Glutamatergic neuron (in vitro differentiated cells): ENCODE results near the gene MED13L. TPM values are rescaled to one million over a fixed set of nuclear protein-coding genes. Genes with fewer than 3 reads are reported as not detected.

Experiments
- DNase-seq: peaks from one replicate; pipeline ENCODE4 v3.0.0; 2022
- H3K27ac Mint-ChIP-seq: one replicate; pipeline ENCODE4 v1.8.0; 2020; ENCODE audit warnings: mild to moderate bottlenecking, mixed read lengths, inconsistent platforms; ENCODE audit not compliant: unreplicated experiment
- H3K27me3 Mint-ChIP-seq: one replicate; pipeline ENCODE4 v1.8.0; 2020; ENCODE audit warnings: mild to moderate bottlenecking, moderate library complexity, mixed read lengths, inconsistent platforms; ENCODE audit not compliant: unreplicated experiment
- H3K36me3 Mint-ChIP-seq: one replicate; pipeline ENCODE4 v1.8.0; 2020; ENCODE audit warnings: mild to moderate bottlenecking, mixed read lengths, inconsistent platforms; ENCODE audit not compliant: unreplicated experiment
- H3K4me1 Mint-ChIP-seq: one replicate; pipeline ENCODE4 v1.8.0; 2020; ENCODE audit warnings: mild to moderate bottlenecking, low read depth, mixed read lengths, inconsistent platforms; ENCODE audit not compliant: unreplicated experiment
- H3K4me3 Mint-ChIP-seq: one replicate; pipeline ENCODE4 v1.8.0; 2020; ENCODE audit warnings: mild to moderate bottlenecking, mixed read lengths, inconsistent platforms; ENCODE audit not compliant: unreplicated experiment
- H3K9me3 Mint-ChIP-seq: one replicate; pipeline ENCODE4 v1.8.0; 2020; ENCODE audit warnings: mild to moderate bottlenecking, moderate library complexity, mixed read lengths, inconsistent platforms; ENCODE audit not compliant: unreplicated experiment
- total RNA-seq: library from RNA; stranded (reverse); fragmentation: NEBNext Ultra II Directional; extraction: Animal tissue kit (Norgen Biotek cat#: 25700); gene quantifications from one replicate; pipeline ENCODE4 v1.2.1, GENCODE V29; 2021; ENCODE audit not compliant: unreplicated experiment
- TF ChIP-seq, protein P1 (sequence below): fragments of 200-600 bp; sonication (generic); IDR thresholded peaks from one replicate; pipeline ENCODE4 v1.5.0; 2021; ENCODE audit not compliant: partially characterized antibody, unreplicated experiment

Gene MED13L
- total RNA-seq, 1 donor from 2014 or later, result 95.5 TPM

DNA sequence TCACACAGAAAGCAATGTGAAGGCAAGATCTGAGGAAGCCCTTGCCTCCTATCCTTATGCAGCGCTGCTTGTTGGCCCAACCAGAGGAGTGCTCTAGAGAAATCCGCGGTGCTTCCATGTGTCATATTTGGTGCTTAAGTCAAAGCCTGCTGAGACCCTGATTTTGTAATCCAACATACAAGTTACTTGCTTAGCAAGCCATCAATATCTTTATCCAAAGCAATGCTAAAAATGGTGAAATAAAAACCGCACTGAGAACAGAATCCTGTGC lies 250.0 kb downstream of the MED13L start:
- TF ChIP-seq, protein P1, sequence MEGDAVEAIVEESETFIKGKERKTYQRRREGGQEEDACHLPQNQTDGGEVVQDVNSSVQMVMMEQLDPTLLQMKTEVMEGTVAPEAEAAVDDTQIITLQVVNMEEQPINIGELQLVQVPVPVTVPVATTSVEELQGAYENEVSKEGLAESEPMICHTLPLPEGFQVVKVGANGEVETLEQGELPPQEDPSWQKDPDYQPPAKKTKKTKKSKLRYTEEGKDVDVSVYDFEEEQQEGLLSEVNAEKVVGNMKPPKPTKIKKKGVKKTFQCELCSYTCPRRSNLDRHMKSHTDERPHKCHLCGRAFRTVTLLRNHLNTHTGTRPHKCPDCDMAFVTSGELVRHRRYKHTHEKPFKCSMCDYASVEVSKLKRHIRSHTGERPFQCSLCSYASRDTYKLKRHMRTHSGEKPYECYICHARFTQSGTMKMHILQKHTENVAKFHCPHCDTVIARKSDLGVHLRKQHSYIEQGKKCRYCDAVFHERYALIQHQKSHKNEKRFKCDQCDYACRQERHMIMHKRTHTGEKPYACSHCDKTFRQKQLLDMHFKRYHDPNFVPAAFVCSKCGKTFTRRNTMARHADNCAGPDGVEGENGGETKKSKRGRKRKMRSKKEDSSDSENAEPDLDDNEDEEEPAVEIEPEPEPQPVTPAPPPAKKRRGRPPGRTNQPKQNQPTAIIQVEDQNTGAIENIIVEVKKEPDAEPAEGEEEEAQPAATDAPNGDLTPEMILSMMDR, result no peak
- Mint-ChIP-seq H3K36me3 (peaks cover 11% of the 10 kb centered on the region), H3K27me3 (no peaks in the 10 kb centered on the region), H3K4me3 (no peak overlapping the region), H3K27ac (no peak overlapping the region), H3K9me3 (no peaks in the 10 kb centered on the region), H3K4me1 (peaks cover 4% of the 10 kb centered on the region)
- no peak for DNase-seq

DNA sequence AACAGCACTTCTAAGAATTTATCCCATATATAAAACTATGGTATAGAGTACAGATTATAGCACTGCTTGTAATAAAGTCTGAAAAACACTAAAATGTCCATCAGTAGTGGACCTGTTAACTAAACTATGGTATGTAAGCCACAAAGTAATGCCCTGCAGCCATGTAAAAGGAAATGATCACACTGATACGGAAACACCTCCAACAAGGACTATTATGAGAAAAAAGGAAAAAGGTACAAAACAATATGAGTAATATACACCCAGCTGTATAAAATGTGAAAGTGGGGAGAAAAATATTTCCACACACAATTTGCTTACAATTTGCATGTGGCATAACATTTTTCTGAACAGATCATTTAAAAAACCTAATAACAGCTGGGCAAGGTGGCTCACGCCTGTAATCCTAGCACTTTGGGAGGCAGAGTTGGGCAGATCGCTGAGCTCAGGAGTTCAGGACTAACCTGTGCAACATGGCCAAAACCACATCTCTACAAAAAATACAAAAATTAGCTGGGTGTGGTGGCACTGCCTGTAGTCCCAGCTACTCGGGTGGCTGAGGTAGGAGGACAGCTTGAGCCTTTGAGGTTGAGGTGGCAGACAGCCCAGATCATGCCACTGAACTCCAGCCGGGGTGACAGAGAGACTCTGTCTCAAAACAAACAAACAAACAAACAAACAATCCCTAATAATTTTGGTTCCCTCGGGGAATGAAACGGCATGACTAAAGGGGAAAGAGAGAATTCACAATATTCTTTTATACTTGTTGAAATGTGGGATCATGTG lies 250.5 kb downstream of the MED13L start:
- TF ChIP-seq, protein P1, result no peak
- H3K4me3 Mint-ChIP-seq, result no peak overlapping the region
- no peaks in the 10 kb centered on the region for H3K27me3 Mint-ChIP-seq
- H3K9me3 Mint-ChIP-seq, result no peaks in the 10 kb centered on the region
- DNase-seq, result no peak
- peaks cover 11% of the 10 kb centered on the region for H3K36me3 Mint-ChIP-seq
- H3K27ac Mint-ChIP-seq, result no peak overlapping the region
- H3K4me1 Mint-ChIP-seq, result peaks cover 4% of the 10 kb centered on the region

DNA sequence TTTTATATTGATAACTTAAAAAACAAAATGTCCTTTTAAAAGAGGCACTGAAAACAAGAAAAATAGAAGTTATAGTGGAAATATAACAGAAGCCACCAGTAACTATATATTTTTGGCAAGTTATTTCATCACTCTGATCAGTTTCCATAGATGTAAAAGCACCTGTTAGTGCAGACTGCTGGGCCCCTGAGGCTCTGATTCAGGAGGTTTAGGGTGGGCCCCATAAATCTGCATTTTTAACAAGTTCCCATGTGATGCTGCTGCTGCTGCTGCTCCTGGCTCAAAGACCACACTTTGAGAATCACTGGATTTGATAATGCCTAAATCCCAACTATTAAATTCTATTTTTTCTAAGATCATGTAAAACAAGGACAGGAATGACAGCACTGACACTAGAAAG lies 251.1 kb downstream of the MED13L start:
- H3K27ac Mint-ChIP-seq, result no peak overlapping the region
- no peaks in the 10 kb centered on the region for H3K27me3 Mint-ChIP-seq
- no peak for DNase-seq
- no peak overlapping the region for H3K4me3 Mint-ChIP-seq
- TF ChIP-seq, protein P1, result no peak
- no peaks in the 10 kb centered on the region for H3K9me3 Mint-ChIP-seq
- H3K4me1 Mint-ChIP-seq, result peaks cover 4% of the 10 kb centered on the region
- H3K36me3 Mint-ChIP-seq, result peaks cover 11% of the 10 kb centered on the region

DNA sequence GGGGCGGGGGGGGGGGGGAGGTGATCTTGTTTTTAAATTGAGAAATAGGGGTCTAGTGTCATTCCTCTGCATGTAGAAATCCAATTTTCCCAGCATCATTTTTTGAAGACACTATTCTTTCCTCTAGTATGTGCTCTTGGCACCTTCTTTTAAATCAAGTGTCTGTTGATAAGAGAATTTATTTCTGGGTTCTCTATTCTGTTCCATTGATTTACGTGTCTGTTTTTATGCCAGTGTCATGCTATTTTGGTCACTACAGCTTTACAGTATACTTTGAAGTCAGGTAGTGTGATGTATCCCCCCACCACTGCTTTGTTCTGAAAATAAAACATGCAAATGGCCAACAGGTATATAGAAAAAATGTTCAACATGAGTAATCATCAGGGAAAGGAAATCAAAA lies 252.7 kb downstream of the MED13L start:
- no peak for DNase-seq
- no peak overlapping the region for H3K4me3 Mint-ChIP-seq
- H3K36me3 Mint-ChIP-seq, result no peaks in the 10 kb centered on the region
- no peaks in the 10 kb centered on the region for H3K9me3 Mint-ChIP-seq
- H3K27ac Mint-ChIP-seq, result no peak overlapping the region
- TF ChIP-seq, protein P1, result no peak
- no peaks in the 10 kb centered on the region for H3K27me3 Mint-ChIP-seq
- H3K4me1 Mint-ChIP-seq, result peaks cover 4% of the 10 kb centered on the region

DNA sequence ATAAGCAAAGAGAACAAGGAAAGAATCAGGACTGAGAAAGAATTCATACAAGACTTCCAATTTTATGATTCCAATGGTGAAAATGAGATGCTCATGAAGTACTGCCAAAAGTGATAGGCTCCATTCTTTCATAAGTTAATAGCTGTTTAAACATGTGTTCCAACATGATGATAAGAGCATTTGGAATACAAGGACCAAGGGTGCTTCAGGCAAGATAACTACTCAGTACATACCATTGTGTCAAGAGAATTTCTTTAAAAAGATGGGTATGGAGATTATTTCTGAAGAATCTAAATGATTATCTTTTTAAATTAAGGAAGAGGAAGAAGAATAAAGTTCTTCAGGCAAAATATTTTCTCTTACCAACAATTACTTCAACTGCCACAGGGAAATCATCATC lies 258.1 kb downstream of the MED13L start:
- peaks cover 2% of the 10 kb centered on the region for H3K27me3 Mint-ChIP-seq
- TF ChIP-seq, protein P1, result no peak
- H3K4me3 Mint-ChIP-seq, result no peak overlapping the region
- no peaks in the 10 kb centered on the region for H3K36me3 Mint-ChIP-seq
- H3K9me3 Mint-ChIP-seq, result no peaks in the 10 kb centered on the region
- H3K27ac Mint-ChIP-seq, result no peak overlapping the region
- no peak for DNase-seq
- no peaks in the 10 kb centered on the region for H3K4me1 Mint-ChIP-seq
